HFFc6 (cell line): Measurements from ENCODE around the gene ATG9A. TPM values are rescaled to one million over a fixed set of nuclear protein-coding genes. Genes with fewer than 3 reads are reported as not detected.
A peak's percentile ranks its signal among the peaks of the same experiment; 100 is the strongest.

Experiments
- DNase-seq: peaks from one replicate; pipeline ENCODE4 v3.0.0-alpha.2; 2018
- H3K27ac Mint-ChIP-seq: 2 replicates; pipeline ENCODE4 v1.8.0; 2020; ENCODE audit warnings: mild to moderate bottlenecking, mixed read lengths
- H3K27me3 Mint-ChIP-seq: 2 replicates; pipeline ENCODE4 v1.8.0; 2021; ENCODE audit warnings: mild to moderate bottlenecking, moderate library complexity, mixed read lengths; ENCODE audit not compliant: insufficient read depth
- H3K36me3 Mint-ChIP-seq: 2 replicates; pipeline ENCODE4 v1.8.0; 2021; ENCODE audit warnings: low read depth, mixed read lengths
- H3K4me1 Mint-ChIP-seq: 2 replicates; pipeline ENCODE4 v1.8.0; 2020; ENCODE audit warnings: low read depth, mixed read lengths
- H3K4me3 Mint-ChIP-seq: 2 replicates; pipeline ENCODE4 v1.8.0; 2020; ENCODE audit warnings: mild to moderate bottlenecking, moderate library complexity, mixed read lengths
- H3K9me3 Mint-ChIP-seq: 2 replicates; pipeline ENCODE4 v1.8.0; 2020; ENCODE audit warnings: mild to moderate bottlenecking, mixed read lengths
- total RNA-seq, 6 experiments: library from RNA; stranded (reverse); fragmentation: NEBNext Ultra II Directional; extraction: Animal tissue kit (Norgen Biotek cat#: 25700); gene quantifications; 2 replicates in 1 of 6; 3 replicates in 5 of 6; pipeline ENCODE4 v1.2.3, GENCODE V29; 2021
- TF ChIP-seq, protein P1 (sequence below): fragments of 200-600 bp; sonication (generic); IDR thresholded peaks from 2 replicates; pipeline ENCODE4 v1.5.0; 2021; ENCODE audit warnings: antibody characterized with exemption, mild to moderate bottlenecking

The ATG9A gene
- total RNA-seq, 6 experiments from 2014 or later, result 50.5 to 58.8 (median 52.5) TPM

DNA sequence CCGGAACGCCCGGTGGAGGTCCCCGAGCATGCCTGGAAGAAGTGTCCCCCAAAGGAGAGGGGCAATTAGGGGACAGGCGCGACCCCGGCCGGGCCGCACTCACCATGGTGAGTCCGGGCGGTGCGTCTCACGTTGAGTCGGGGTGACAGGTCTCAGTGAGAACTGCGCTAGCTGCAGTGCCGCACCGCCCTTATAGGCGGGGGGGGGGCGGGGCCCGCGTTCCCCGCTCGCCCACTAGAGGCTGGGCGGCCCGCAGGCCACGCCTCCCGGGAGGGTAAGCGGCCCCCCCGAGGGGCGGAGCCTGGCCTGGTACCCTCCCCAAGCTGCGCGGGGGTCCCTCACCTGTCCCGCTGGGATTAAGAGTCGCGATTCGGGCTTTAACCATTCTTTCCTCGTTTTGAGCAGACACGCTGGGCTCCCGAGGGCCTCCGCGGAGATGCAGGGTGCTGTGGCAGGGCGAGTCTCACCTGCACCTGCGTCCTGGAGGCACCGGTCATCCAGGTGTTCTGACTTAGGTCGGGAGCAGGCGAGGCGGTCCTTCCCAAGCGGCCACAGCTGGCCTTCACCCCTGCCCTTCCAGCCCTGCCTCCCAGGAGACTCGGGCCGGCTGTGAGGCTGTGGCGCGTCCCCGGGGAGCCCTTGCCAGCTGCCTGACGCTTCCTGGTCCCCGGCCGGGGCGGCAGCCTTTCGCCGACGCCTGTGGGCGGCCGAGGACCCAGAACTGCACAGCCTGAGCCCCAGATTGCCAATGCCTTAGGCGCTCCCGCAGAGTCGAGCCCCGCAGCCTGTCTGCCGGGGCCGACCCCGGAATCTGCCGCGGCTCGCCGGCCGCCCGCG is 24.5 kb upstream of the ATG9A start, which contains the start of gene TUBA4A:
Gene TUBA4A (minus strand): TSS at position 166 of the 837 bp plus-strand sequence. CDS start 60 bp downstream, at position 106.
- no peak for DNase-seq
- H3K27ac Mint-ChIP-seq, result peak within 1 kb of the TSS; percentile 83
- H3K36me3 Mint-ChIP-seq, result peaks cover 15% of the 10 kb centered on the region; the same call in 1 of the 2 replicates

DNA sequence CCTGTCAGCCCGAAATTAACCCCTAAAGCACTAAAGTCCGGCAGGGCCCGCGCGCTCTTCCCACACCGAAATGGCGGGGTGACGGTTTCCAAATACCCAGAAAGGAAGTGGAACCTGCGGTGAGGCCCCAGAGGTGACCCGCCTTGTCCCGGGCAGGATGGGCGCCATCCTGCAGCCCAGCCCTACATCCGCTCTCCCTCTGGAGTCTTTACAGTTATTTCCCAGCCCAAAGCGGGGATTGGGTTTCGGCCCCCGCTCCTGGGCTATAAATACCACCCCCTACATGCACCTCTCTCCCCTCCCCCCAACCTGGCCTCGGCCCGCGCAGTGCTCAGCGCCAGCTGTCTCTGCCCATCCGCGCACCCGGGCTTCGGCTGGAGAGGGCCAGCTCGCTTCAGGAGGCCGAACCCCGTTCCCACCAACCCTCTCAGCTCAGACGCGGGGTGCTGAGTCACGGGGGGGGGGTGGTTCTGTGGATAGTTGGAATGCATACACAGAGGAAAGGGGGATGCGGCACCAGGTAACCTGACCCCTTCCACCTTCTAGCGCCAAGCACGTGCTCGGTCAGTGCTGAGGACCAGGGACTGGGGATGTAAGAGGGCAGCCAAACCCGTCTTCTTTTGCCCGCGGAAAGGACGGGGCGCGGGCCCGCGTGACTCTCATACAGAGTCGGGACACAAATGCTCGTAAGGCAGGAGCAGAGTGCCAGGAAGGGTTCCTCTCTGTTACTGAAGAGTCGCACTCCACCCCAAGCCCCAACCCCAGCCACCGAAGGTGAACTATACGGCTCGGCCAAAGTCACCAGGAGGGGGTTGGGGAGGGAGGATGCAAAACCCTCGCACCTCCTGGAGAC is 23.7 kb upstream of the ATG9A start, which contains the start of gene TUBA4B:
Gene TUBA4B (plus strand): TSS at position 344 of the 853 bp plus-strand sequence. CDS start 165 bp downstream, at position 509.
- DNase-seq, result peak; percentile 35
- Mint-ChIP-seq H3K4me1 (peaks cover 54% of the 10 kb centered on the region), H3K36me3 (peaks cover 15% of the 10 kb centered on the region; the same call in 1 of the 2 replicates), H3K27me3 (peaks cover 10% of the 10 kb centered on the region), H3K4me3 (peak within 1 kb of the TSS; percentile 91), H3K9me3 (no peaks in the 10 kb centered on the region), H3K27ac (peak within 1 kb of the TSS; percentile 83)
- TF ChIP-seq, protein P1, sequence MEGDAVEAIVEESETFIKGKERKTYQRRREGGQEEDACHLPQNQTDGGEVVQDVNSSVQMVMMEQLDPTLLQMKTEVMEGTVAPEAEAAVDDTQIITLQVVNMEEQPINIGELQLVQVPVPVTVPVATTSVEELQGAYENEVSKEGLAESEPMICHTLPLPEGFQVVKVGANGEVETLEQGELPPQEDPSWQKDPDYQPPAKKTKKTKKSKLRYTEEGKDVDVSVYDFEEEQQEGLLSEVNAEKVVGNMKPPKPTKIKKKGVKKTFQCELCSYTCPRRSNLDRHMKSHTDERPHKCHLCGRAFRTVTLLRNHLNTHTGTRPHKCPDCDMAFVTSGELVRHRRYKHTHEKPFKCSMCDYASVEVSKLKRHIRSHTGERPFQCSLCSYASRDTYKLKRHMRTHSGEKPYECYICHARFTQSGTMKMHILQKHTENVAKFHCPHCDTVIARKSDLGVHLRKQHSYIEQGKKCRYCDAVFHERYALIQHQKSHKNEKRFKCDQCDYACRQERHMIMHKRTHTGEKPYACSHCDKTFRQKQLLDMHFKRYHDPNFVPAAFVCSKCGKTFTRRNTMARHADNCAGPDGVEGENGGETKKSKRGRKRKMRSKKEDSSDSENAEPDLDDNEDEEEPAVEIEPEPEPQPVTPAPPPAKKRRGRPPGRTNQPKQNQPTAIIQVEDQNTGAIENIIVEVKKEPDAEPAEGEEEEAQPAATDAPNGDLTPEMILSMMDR, result no peak

More for the DNA sequence above, 24.5 kb upstream of the ATG9A start, which contains the start of gene TUBA4A:
- TF ChIP-seq, protein P1, result no peak
- no peaks in the 10 kb centered on the region for H3K9me3 Mint-ChIP-seq
- H3K4me1 Mint-ChIP-seq, result peaks cover 47% of the 10 kb centered on the region
- H3K4me3 Mint-ChIP-seq, result peak within 1 kb of the TSS; percentile 91
- peaks cover 10% of the 10 kb centered on the region for H3K27me3 Mint-ChIP-seq

DNA sequence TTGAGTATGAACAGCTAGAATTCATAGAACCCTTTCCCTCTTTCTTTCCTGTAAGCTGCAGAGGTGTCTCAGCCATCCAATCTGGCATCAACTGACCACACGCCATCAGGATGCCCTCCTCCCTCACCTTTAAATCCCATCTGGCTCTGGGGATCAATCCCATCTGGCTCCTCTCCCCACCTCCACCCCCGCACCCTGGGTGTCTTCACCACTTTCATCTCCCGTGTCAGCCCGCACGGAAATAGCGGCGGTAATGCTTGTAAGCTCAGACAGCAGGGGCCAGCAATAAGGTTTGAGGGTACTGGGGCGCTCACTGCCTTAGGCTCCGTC is 23.1 kb upstream of the ATG9A start:
- Mint-ChIP-seq H3K27me3 (peaks cover 10% of the 10 kb centered on the region), H3K4me1 (peaks cover 54% of the 10 kb centered on the region), H3K36me3 (peaks cover 15% of the 10 kb centered on the region; the same call in 1 of the 2 replicates), H3K9me3 (no peaks in the 10 kb centered on the region), H3K27ac (peak overlapping the region; percentile 83), H3K4me3 (peak overlapping the region; percentile 91)
- DNase-seq, result no peak
- TF ChIP-seq, protein P1, result no peak

DNA sequence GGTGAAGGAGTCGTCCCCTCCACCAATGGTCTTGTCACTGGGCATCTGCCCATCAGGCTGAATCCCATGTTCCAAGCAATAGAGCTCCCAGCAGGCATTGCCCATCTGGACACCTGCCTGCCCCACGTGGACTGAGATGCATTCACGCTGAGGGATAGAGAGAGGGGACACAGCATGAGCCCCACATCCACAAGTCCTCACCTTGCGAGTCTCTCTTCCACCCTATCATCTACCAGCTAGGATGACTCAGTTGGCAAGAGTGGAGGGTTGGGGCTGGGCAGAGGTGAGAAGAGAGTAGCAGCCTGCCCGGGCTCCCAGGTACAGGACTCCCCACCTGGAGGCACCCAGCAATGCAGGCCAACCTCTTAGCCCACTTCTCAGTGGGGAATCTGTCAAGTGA is 22.6 kb upstream of the ATG9A start:
- H3K27ac Mint-ChIP-seq, result peak overlapping the region; percentile 83
- DNase-seq, result no peak
- H3K4me3 Mint-ChIP-seq, result peak overlapping the region; percentile 91
- H3K4me1 Mint-ChIP-seq, result peaks cover 54% of the 10 kb centered on the region
- H3K9me3 Mint-ChIP-seq, result no peaks in the 10 kb centered on the region
- peaks cover 10% of the 10 kb centered on the region for H3K27me3 Mint-ChIP-seq
- H3K36me3 Mint-ChIP-seq, result peaks cover 15% of the 10 kb centered on the region; the same call in 1 of the 2 replicates
- TF ChIP-seq, protein P1, result no peak

DNA sequence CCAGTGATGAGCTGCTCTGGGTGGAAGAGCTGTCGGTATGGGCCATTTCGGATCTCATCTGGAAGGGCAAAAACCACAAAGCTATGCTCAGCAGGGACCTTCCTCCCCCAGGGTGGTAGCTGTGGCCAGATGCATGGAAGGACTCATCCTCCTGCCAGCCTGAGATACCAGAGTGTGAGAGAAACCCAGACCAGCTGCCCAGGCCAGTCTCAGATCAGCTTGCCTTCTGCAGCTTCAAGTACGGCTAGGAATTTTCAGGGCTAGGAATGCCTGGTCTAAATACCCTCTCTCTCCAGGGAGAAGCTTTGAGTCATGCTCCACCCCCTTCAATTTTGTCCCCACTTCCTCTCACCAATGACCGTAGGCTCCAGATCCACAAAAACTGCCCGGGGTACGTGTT is 22.2 kb upstream of the ATG9A start:
- TF ChIP-seq, protein P1, result no peak
- H3K4me1 Mint-ChIP-seq, result peaks cover 54% of the 10 kb centered on the region
- peaks cover 15% of the 10 kb centered on the region; the same call in 1 of the 2 replicates for H3K36me3 Mint-ChIP-seq
- peaks cover 9% of the 10 kb centered on the region for H3K27me3 Mint-ChIP-seq
- peak overlapping the region; percentile 83 for H3K27ac Mint-ChIP-seq
- H3K9me3 Mint-ChIP-seq, result no peaks in the 10 kb centered on the region
- DNase-seq, result no peak
- peak overlapping the region; percentile 47 for H3K4me3 Mint-ChIP-seq
